Peyer's patch (tissue), 4 donors: Measurements from ENCODE around the gene RBM33. TPM values are rescaled to one million over a fixed set of nuclear protein-coding genes. Genes with fewer than 3 reads are reported as not detected.

Source experiments
- DNase-seq, 3 donors: peaks; one replicate each; pipeline ENCODE4 v3.0.0-alpha.2; 2017 to 2019
- H3K27ac ChIP-seq, 4 donors: fragments of 200-600 bp; sonication (generic); one replicate each; pipeline ENCODE4 v1.5.1; 2016 to 2019
- H3K27me3 ChIP-seq, 2 donors: fragments of 200-600 bp; sonication (generic); one replicate each; pipeline ENCODE4 v1.5.1; 2019
- H3K36me3 ChIP-seq, 3 donors: fragments of 200-600 bp; sonication (generic); one replicate each; pipeline ENCODE4 v1.5.1; 2016 to 2019
- H3K4me1 ChIP-seq, 4 donors: fragments of 200-600 bp; sonication (generic); one replicate each; pipeline ENCODE4 v1.5.1; 2016 to 2019
- H3K4me3 ChIP-seq, 4 donors: fragments of 200-600 bp; sonication (generic); 1 replicate in 3 of 4; 2 replicates in 1 of 4; pipeline ENCODE4 v1.5.1; 2016 to 2019; ENCODE audit warnings: mild to moderate bottlenecking in 1 of 4
- H3K9me3 ChIP-seq, 4 donors: fragments of 200-600 bp; sonication (generic); one replicate each; pipeline ENCODE4 v1.5.1; 2016 to 2019; ENCODE audit warnings: mild to moderate bottlenecking in 1 of 4
- CTCF ChIP-seq, 6 experiments: fragments of 450-650 bp in 4 of 6; fragments of 200-600 bp in 2 of 6; sonication (generic) in 1 of 6; IDR thresholded peaks; one replicate each; pipeline ENCODE4 v1.5.1; 2017 to 2019; ENCODE audit warnings: antibody characterized with exemption in 6 of 6, mild to moderate bottlenecking in 3 of 6, moderate library complexity in 1 of 6
- POLR2A ChIP-seq, 2 donors: fragments of 450-650 bp; IDR thresholded peaks; one replicate each; pipeline ENCODE4 v1.5.1; 2017; ENCODE audit warnings: antibody characterized with exemption in 2 of 2, mild to moderate bottlenecking in 2 of 2, moderate library complexity in 2 of 2
- total RNA-seq, 4 donors: library from RNA; depleted of rRNA; stranded (reverse); fragments of >200 nt; gene quantifications; one replicate each; pipeline ENCODE4 v1.1.0, GENCODE V29; 2016

The RBM33 gene
- total RNA-seq, 4 donors from 2014 or later = 87.4 to 191 (median 123) TPM

GRCh38 chr7:155619634-155620271 lies 24.7 kb upstream of the RBM33 start:
- TF ChIP-seq POLR2A (IDR thresholded peaks at IDR 0.05) (no peak), CTCF (IDR thresholded peaks at IDR 0.05) (no peak)

GRCh38 chr7:155620497-155620896 lies 24.0 kb upstream of the RBM33 start:
- Histone ChIP-seq H3K9me3 (no peaks in the 10 kb centered on the region), H3K27ac (no peak overlapping the region), H3K4me1 (peaks cover 0 to 11% (median 2%) of the 10 kb centered on the region in 4 donors), H3K27me3 (no peaks in the 10 kb centered on the region), H3K36me3 (no peaks in the 10 kb centered on the region), H3K4me3 (no peak overlapping the region)
- TF ChIP-seq CTCF (IDR thresholded peaks at IDR 0.05) (no peak), POLR2A (IDR thresholded peaks at IDR 0.05) (no peak)
- no peak for DNase-seq

More at GRCh38 chr7:155619634-155620271, 24.7 kb upstream of the RBM33 start:
- Histone ChIP-seq H3K27me3 (no peaks in the 10 kb centered on the region), H3K9me3 (no peaks in the 10 kb centered on the region), H3K36me3 (no peaks in the 10 kb centered on the region), H3K27ac (peak overlapping the region in 3 of 4 donors; percentile 67 to 87 (median 82)), H3K4me1 (peaks cover 0 to 11% (median 2%) of the 10 kb centered on the region in 4 donors), H3K4me3 (no peak overlapping the region)
- DNase-seq = no peak

GRCh38 chr7:155621418-155621980 lies 23.0 kb upstream of the RBM33 start:
- no peak for DNase-seq

GRCh38 chr7:155624412-155624811 lies 20.0 kb upstream of the RBM33 start:
- Histone ChIP-seq H3K4me1 (peaks cover 0 to 6% (median 2%) of the 10 kb centered on the region in 4 donors), H3K9me3 (peaks cover 0 to 8% (median 0%) of the 10 kb centered on the region in 4 donors), H3K36me3 (no peaks in the 10 kb centered on the region), H3K27ac (no peak overlapping the region), H3K4me3 (no peak overlapping the region), H3K27me3 (no peaks in the 10 kb centered on the region)
- TF ChIP-seq CTCF (IDR thresholded peaks at IDR 0.05) (no peak), POLR2A (IDR thresholded peaks at IDR 0.05) (no peak)
- DNase-seq = no peak

More at GRCh38 chr7:155621418-155621980, 23.0 kb upstream of the RBM33 start:
- H3K27ac ChIP-seq = no peak overlapping the region
- no peaks in the 10 kb centered on the region for H3K36me3 ChIP-seq
- H3K9me3 ChIP-seq = no peaks in the 10 kb centered on the region
- no peak overlapping the region for H3K4me3 ChIP-seq
- no peaks in the 10 kb centered on the region for H3K27me3 ChIP-seq
- peaks cover 0 to 11% (median 2%) of the 10 kb centered on the region in 4 donors for H3K4me1 ChIP-seq
- TF ChIP-seq POLR2A (IDR thresholded peaks at IDR 0.05) (no peak), CTCF (IDR thresholded peaks at IDR 0.05) (no peak)

- no peak overlapping the region for H3K4me3 ChIP-seq
- no peaks in the 10 kb centered on the region for H3K4me1 ChIP-seq
- no peaks in the 10 kb centered on the region for H3K36me3 ChIP-seq
- no peaks in the 10 kb centered on the region for H3K27me3 ChIP-seq
- peaks cover 0 to 9% (median 0%) of the 10 kb centered on the region in 4 donors for H3K9me3 ChIP-seq
- no peak for DNase-seq
- TF ChIP-seq CTCF (IDR thresholded peaks at IDR 0.05) = no peak
- TF ChIP-seq POLR2A (IDR thresholded peaks at IDR 0.05) = no peak
- no peak overlapping the region for H3K27ac ChIP-seq
These were observed 18.9 kb upstream of the RBM33 start for GRCh38 chr7:155625557-155625956.
